Posterior cingulate gyrus (tissue), 11 donors: ENCODE data around the gene HTR5A.

Experiments
- DNase-seq, 10 donors: peaks; one replicate each; pipeline versions ENCODE4 v3.0.0 to v3.0.0-alpha.2; 2020 to 2021; ENCODE audit warnings: mixed read lengths in 3 of 10
- intact Hi-C: fragments of 100-400 bp; cut with DNase I; formaldehyde crosslinking; loops from one replicate; pipeline ENCODE4 v1.15.1; 2023

The HTR5A gene

DNA sequence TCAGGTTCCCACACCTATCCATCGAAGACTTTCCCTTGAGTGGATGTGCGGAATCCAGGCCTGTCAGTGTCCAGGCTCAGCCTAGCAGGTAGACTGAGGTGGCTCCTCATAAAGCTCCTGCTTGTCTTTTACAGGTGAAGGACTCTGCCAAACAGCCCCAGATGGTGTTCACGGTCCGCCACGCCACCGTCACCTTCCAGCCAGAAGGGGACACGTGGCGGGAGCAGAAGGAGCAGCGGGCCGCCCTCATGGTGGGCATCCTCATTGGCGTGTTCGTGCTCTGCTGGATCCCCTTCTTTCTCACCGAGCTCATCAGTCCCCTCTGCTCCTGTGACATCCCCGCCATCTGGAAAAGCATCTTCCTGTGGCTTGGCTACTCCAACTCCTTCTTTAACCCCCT, 13.9 kb downstream of the HTR5A start:
- no peak for DNase-seq
- intact Hi-C loops: no loop called here

DNA sequence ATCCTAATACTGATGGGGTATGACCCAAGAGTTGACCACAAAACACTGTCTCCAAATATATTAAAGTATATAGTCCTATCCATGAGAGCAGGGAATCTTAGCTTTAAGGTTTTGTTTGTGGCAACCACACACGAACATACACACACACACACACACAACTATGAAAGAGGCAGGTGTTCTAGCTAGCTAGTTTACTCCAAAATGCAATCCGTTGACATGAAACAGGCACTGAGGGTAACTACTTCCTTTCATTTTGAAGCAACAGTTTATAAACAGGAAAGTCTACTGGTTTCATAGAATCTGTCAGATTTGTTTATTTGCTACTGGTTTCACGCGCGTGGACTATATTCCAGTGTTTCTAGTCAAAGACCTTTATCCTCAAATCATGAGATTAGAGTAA, 14.8 kb downstream of the HTR5A start:
- no peak for DNase-seq
- intact Hi-C loops: no loop called here

DNA sequence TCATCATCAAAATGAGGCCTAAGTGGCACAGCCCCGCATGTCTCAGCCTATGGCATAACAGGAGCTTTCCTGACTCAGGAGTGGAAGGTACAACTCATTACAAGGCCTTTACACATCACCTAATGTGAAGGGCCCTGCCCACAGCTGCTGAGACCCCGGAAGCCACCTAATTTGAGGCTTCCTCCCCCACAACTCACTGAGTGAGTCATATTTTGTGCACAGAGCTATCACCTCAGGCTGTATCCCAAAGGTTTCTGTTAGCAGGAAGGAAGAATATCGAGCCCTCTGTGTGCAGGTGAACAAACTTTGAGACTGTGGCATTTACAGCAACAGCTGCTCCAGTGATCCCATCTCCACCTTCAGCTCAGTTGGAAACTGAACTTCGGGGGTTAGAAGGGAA, 20.6 kb downstream of the HTR5A start:
- no peak for DNase-seq
- intact Hi-C loops: no loop called here

DNA sequence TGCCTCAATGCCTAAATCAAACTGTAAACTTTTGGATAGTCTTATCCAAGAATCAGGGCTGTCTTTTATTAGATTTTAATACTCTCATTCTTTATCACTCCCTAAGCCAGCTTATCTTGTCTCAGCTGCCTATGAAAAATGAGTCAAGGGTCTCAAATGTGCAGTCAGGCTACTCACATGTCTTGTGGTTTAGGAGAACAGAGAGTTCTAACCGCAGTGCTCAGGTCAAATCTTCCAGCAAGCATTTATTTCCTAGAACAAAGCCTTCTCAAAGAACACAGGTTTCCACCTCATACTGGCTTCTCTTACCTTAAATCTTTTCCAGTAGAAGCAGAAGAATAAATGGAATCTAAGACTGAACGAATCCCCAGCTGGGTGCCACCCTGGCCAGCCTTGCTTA, 23.5 kb downstream of the HTR5A start:
- intact Hi-C loops: no loop called here
- no peak for DNase-seq

GRCh38 chr7:155094636-155095135, 24.6 kb downstream of the HTR5A start:
- intact Hi-C loops: no loop called here
- no peak for DNase-seq

DNA sequence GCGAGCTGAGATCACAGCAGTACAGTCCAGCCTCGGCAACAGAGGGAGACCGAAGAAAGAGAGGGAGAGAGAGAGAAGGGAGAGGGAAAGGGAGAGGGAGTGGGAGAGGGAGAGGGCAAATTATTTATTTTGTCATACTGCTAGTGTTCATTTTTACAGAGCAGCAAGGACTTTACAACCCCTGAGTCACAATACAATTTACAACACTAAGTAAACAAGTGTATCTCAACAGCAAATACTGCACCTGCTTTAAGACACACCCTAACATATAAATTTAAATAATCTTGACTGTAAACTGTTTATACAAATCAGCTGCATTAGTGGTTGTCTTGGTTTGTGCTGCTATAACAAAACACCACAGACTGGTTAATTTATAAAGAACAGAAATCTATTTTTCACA, 27.2 kb downstream of the HTR5A start:
- no peak for DNase-seq
- intact Hi-C loops: no loop called here

- DNase-seq: no peak
- intact Hi-C loops: no loop called here
Observed at GRCh38 chr7:155103839-155104238, 33.7 kb downstream of the HTR5A start.

DNA sequence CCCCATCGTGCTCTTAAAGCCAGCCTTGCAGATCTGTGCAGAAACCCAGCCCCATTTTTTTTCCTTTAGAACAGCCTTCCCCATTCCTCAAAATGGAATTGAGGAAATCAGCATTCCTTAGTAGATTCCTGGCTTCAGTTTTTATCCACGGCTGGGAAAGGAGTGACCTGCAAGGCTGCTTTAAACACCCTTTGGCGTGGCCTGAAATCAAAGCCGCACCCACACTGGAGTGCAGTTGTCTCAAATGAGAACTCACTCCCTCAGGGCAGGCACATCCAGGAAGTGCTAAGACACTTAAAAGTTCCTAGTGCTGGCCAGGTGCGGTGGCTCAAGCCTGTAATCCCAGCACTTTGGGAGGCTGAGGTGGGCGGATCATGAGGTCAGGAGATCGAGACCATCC, 34.8 kb downstream of the HTR5A start:
- intact Hi-C loops: no loop called here
- DNase-seq: no peak

GRCh38 chr7:155106356-155106755, 36.2 kb downstream of the HTR5A start:
- intact Hi-C loops: no loop called here
- DNase-seq: no peak

GRCh38 chr7:155107126-155107525, 37.0 kb downstream of the HTR5A start:
- intact Hi-C loops: no loop called here
- DNase-seq: no peak

- intact Hi-C loops: no loop called here
Observed at GRCh38 chr7:155108144-155108901, 38.2 kb downstream of the HTR5A start.

GRCh38 chr7:155109121-155109520, 39.0 kb downstream of the HTR5A start:
- intact Hi-C loops: no loop called here
- no peak for DNase-seq

More at GRCh38 chr7:155108144-155108901, 38.2 kb downstream of the HTR5A start:
- DNase-seq: no peak

DNA sequence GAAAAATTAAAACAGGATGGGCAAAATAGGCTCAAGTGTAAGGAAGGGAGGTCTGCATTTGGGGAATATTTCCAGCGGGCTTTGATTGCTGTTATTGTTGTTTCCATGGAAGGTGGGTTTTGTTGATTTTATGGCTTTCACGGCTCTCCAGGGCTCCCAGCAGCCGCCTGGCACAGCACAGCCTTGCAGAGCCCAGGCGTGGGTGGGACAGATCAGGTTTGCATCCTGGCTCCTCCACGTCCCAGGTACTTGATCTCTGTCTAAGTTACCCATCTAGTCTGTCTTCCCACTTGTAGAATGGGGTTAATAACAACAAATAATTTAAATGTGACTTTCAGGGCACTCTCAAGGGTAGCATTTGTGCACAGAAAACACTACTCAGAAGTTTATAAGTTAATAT, 45.2 kb downstream of the HTR5A start:
- intact Hi-C loops: no loop called here
- DNase-seq: no peak

GRCh38 chr7:155119801-155120382, 49.8 kb downstream of the HTR5A start:
- intact Hi-C loops: no loop called here
- no peak for DNase-seq

GRCh38 chr7:155120460-155120859, 50.3 kb downstream of the HTR5A start:
- intact Hi-C loops: no loop called here
- DNase-seq: no peak

DNA sequence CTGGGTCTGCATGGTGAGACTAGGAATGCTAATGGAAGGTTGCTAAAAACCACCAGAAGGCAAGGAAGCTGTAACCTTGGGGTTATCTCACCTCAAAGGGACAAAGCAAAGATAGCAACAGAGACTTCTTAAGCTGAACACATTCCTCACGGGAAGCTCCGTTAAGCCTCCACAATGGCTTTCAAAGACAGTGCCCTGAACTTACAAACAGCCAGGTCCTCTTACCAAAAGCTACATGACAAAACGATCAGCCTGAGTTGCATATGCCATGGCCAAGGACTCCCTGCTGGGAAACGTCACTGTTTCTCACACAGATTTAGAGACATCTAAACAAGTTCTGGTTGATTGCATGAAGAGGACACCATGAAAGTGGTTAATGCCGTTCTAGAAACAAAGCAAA, 52.7 kb downstream of the HTR5A start:
- DNase-seq: no peak
- intact Hi-C loops: no loop called here

DNA sequence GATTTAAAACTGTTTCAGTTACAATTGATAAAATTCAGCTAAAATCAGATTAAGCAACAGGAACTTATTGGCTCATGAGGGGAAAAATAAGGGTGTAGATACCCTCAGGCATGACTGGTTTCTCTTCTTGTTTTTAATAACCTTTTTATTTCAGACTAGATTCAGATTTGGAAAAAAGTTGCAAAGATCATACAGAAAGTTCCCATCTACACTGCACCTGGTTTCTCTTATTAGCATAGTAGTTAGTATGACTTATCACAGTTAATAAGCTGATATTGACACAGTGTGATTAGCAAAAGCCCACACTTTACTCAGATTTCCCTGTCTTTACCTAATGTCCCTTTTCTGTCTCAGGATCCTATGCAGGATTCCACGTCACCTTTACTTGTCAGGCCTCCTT, 53.3 kb downstream of the HTR5A start:
- DNase-seq: no peak
- intact Hi-C loops: no loop called here

DNA sequence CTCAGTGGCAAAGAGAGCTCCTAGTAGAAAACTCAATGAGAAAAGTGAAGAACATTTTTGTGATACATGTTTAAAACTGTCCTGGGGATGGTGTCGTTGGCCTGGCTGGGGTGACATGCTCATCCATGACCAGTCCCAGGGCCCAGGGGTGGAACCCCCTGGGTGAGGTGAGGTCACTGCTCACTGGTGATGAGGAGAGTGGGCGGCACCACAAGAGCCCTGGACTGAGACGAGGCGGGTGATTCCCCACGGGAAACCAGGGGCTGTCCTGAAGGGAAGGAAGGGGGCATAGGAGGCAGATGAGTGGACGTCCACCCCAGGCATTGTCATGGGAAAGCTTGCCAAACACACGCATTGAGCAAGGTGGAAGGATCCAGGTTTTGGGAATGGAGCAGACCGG, 54.6 kb downstream of the HTR5A start:
- no peak for DNase-seq
- intact Hi-C loops: no loop called here

DNA sequence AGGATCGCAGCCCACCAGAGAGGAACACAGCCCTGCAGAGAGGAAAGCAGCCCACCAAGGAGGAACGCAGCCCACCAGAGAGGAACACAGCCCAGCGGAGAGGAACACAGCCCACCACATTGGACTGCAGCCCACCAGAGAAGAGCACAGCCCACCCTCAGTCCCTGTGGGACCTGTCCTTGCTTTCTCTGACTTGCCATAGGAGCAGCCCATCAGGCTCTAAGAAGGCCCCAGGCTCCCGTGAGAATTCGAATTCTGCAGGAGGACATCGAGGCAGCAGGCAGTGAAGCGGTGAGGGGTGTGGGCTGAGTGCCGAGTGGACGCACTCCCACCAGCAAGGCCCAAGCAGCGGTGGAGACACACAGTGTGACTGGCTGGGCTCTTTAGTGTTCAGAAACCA, 59.1 kb downstream of the HTR5A start:
- no peak for DNase-seq
- intact Hi-C loops: no loop called here

DNA sequence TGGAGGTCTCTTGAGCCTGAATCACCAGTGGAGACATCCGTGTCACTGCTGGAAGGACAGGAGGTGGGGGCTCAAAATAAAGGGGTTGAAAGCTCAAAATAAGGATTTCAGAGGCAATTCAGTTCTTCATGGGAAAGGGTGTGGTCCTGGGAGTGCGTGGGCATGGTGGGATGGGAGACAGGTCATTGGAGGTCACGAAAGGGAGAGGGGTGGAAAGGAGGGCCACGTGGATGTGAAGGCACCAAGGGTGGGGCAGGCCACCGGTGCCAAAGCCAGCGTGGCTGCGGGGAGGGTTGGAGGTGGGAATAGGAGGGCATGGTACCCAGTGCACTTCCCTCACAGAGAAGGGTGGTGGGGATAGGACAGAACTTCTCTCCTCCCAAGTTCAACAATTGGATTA, 59.7 kb downstream of the HTR5A start:
- intact Hi-C loops: no loop called here
- no peak for DNase-seq

DNA sequence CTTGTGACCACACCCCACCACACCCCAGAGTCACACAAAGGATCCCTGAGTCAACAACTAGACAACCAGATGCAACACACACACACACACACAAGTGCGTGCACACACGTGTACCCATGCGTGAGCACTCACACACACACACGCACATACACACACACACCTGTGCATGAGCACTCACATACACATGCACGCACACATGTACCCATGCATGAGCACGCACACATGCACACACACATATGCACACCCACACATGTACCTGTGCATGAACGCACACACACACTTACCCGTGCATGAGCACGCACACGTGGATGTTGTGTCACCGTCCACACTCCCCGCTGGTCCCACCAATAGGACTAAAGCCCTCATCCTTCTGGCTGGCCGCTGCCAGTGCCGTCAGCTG, 60.4 kb downstream of the HTR5A start:
- no peak for DNase-seq
- intact Hi-C loops: no loop called here

GRCh38 chr7:155131090-155131489, 61.0 kb downstream of the HTR5A start:
- no peak for DNase-seq
- intact Hi-C loops: no loop called here
